WTC11 (cell line): ENCODE measurements around the gene OLFM3. TPM values are rescaled to one million over a fixed set of nuclear protein-coding genes. Genes with fewer than 3 reads are reported as not detected.

ENCODE experiments used
- ATAC-seq: fragments of 200-7000 bp; cut with Tn5 transposase; 2 replicates; pipeline ENCODE4 v1.10.0; 2021; ENCODE audit warnings: mild to moderate bottlenecking, moderate library complexity
- CTCF ChIA-PET: fragments of 300-600 bp; sonication (Branson Sonifier 250); formaldehyde crosslinking; loops from one replicate; lab custom pipeline; 2021; ENCODE audit warnings: antibody characterized with exemption; lab: Charles Lee
- POLR2A ChIA-PET: fragments of 350-600 bp; sonication (Branson Sonifier 250); formaldehyde crosslinking; loops from one replicate; lab custom pipeline; 2021; ENCODE audit warnings: antibody characterized with exemption; lab: Charles Lee
- DNase-seq: peaks from one replicate; pipeline ENCODE4 v3.0.0; 2021; ENCODE audit warnings: low spot score
- H3K27ac Mint-ChIP-seq: 2 replicates; pipeline ENCODE4 v1.8.0; 2021; ENCODE audit warnings: mixed read lengths
- H3K27me3 Mint-ChIP-seq: 2 replicates; pipeline ENCODE4 v1.8.0; 2021; ENCODE audit warnings: low read depth, mild to moderate bottlenecking, moderate library complexity, mixed read lengths
- H3K36me3 Mint-ChIP-seq: 2 replicates; pipeline ENCODE4 v1.8.0; 2021; ENCODE audit warnings: mixed read lengths
- H3K4me1 Mint-ChIP-seq: 2 replicates; pipeline ENCODE4 v1.8.0; 2022; ENCODE audit warnings: mixed read lengths
- H3K4me3 Mint-ChIP-seq: 2 replicates; pipeline ENCODE4 v1.8.0; 2021; ENCODE audit warnings: mild to moderate bottlenecking, moderate library complexity, mixed read lengths
- H3K9me3 Mint-ChIP-seq: 2 replicates; pipeline ENCODE4 v1.8.0; 2021; ENCODE audit warnings: mixed read lengths
- CREM ChIP-seq: sonication (generic); formaldehyde crosslinking; IDR thresholded peaks from 2 replicates; pipeline ENCODE4 v1.8.1; 2022; ENCODE audit warnings: mild to moderate bottlenecking, missing genetic modification reagents, moderate library complexity
- E2F5 ChIP-seq: sonication (generic); formaldehyde crosslinking; IDR thresholded peaks from 2 replicates; pipeline ENCODE4 v1.8.1; 2022; ENCODE audit warnings: mild to moderate bottlenecking, moderate library complexity, missing genetic modification reagents
- ETV6 ChIP-seq: sonication (generic); formaldehyde crosslinking; IDR thresholded peaks from 2 replicates; pipeline ENCODE4 v1.8.1; 2022; ENCODE audit warnings: mild to moderate bottlenecking, missing genetic modification reagents
- KAT7 ChIP-seq: sonication (generic); formaldehyde crosslinking; IDR thresholded peaks from 2 replicates; pipeline ENCODE4 v1.8.1; 2023; ENCODE audit warnings: missing genetic modification reagents, mild to moderate bottlenecking, borderline replicate concordance
- MAX ChIP-seq: sonication (generic); formaldehyde crosslinking; IDR thresholded peaks from 2 replicates; pipeline ENCODE4 v1.8.0; 2022; ENCODE audit warnings: mild to moderate bottlenecking, missing genetic modification reagents
- NFE2L1 ChIP-seq: sonication (generic); formaldehyde crosslinking; IDR thresholded peaks from 2 replicates; pipeline ENCODE4 v1.8.1; 2023; ENCODE audit warnings: missing genetic modification reagents
- PREB ChIP-seq: sonication (generic); formaldehyde crosslinking; IDR thresholded peaks from 2 replicates; pipeline ENCODE4 v1.8.1; 2022; ENCODE audit warnings: mild to moderate bottlenecking, missing genetic modification reagents, moderate library complexity, borderline replicate concordance
- PRRX2 ChIP-seq: fragments of 250-450 bp; sonication (Bioruptor Pico); IDR thresholded peaks from 2 replicates; pipeline ENCODE4 v1.8.0; 2021; ENCODE audit warnings: mild to moderate bottlenecking
- SMAD3 ChIP-seq: sonication (generic); formaldehyde crosslinking; IDR thresholded peaks from 2 replicates; pipeline ENCODE4 v1.8.0; 2022; ENCODE audit warnings: missing genetic modification reagents, mild to moderate bottlenecking, borderline replicate concordance
- SP1 ChIP-seq: sonication (generic); formaldehyde crosslinking; conservative IDR thresholded peaks from 2 replicates; pipeline ENCODE4 v1.8.1; 2022; ENCODE audit warnings: missing genetic modification reagents
- TP53 ChIP-seq: sonication (generic); formaldehyde crosslinking; IDR thresholded peaks from 2 replicates; pipeline ENCODE4 v1.8.1; 2023; ENCODE audit warnings: mild to moderate bottlenecking, missing genetic modification reagents
- USF2 ChIP-seq: sonication (generic); formaldehyde crosslinking; IDR thresholded peaks from 2 replicates; pipeline ENCODE4 v1.8.1; 2023; ENCODE audit warnings: mild to moderate bottlenecking, missing genetic modification reagents, moderate library complexity
- ZNF232 ChIP-seq: sonication (generic); formaldehyde crosslinking; IDR thresholded peaks from 2 replicates; pipeline ENCODE4 v1.8.0; 2022; ENCODE audit warnings: mild to moderate bottlenecking, missing genetic modification reagents
- ZNF423 ChIP-seq: fragments of 250-450 bp; sonication (Bioruptor Pico); IDR thresholded peaks from 2 replicates; pipeline ENCODE4 v2.1.2; 2022; ENCODE audit warnings: mild to moderate bottlenecking, moderate library complexity
- ZNF532 ChIP-seq: fragments of 250-450 bp; sonication (Bioruptor Pico); IDR thresholded peaks from 2 replicates; pipeline ENCODE4 v1.9.0; 2021; ENCODE audit warnings: mild to moderate bottlenecking, borderline replicate concordance
- total RNA-seq: library from RNA; stranded (reverse); gene quantifications from 3 replicates; pipeline ENCODE4 v1.2.3, GENCODE V29; 2021

OLFM3 gene
- total RNA-seq, 1 experiment from 2014 or later = 0.37 TPM

- TF ChIP-seq ZNF532 (CRISPR knock-in tag) (no peak), ZNF232 (CRISPR knock-in tag) (no peak), SP1 (no peak), E2F5 (CRISPR knock-in tag) (no peak), KAT7 (CRISPR knock-in tag) (no peak), SMAD3 (CRISPR knock-in tag) (no peak), NFE2L1 (CRISPR knock-in tag) (no peak)
These were observed 143.8 kb downstream of the OLFM3 start (continued) for GRCh38 chr1:101852936-101853335.

GRCh38 chr1:101849356-101849755 lies 147.4 kb downstream of the OLFM3 start:
- Mint-ChIP-seq H3K4me3 (no peak overlapping the region), H3K36me3 (no peaks in the 10 kb centered on the region), H3K4me1 (peaks cover 36% of the 10 kb centered on the region)
- no peak for TF ChIP-seq USF2
- no peak for TF ChIP-seq PREB (CRISPR knock-in tag)
- TF ChIP-seq TP53 (CRISPR knock-in tag) = no peak
- TF ChIP-seq CREM = no peak
- no peak for TF ChIP-seq ZNF423 (CRISPR knock-in tag)
- no peak for TF ChIP-seq PRRX2 (CRISPR knock-in tag)
- no peak for TF ChIP-seq MAX (CRISPR knock-in tag)
- TF ChIP-seq ETV6 = no peak
- no peak for TF ChIP-seq ZNF532 (CRISPR knock-in tag)
- TF ChIP-seq, all 79 proteins: peak for 0
- H3K9me3 Mint-ChIP-seq = no peaks in the 10 kb centered on the region
- ATAC-seq = no peak
- no peak overlapping the region for H3K27ac Mint-ChIP-seq
- no peaks in the 10 kb centered on the region for H3K27me3 Mint-ChIP-seq
- DNase-seq = no peak
- CTCF ChIA-PET = no interaction called here
- POLR2A ChIA-PET = no interaction called here
